ENCODE measurements around the gene EMP3.

- no peak for TF ChIP-seq CTCF (IDR thresholded peaks at IDR 0.05)
- no peak for TF ChIP-seq POLR2A (IDR thresholded peaks at IDR 0.05)
These were observed 40.2 kb downstream of the EMP3 start for GRCh38 chr19:48365602-48366001.

Measured in heart left ventricle (tissue), 13 donors.